Body of pancreas (tissue), 4 donors: ENCODE data around the gene ARF3. TPM values are rescaled to one million over a fixed set of nuclear protein-coding genes. Genes with fewer than 3 reads are reported as not detected.

Source experiments
- ATAC-seq: fragments of 150-250 bp; one replicate; pipeline ENCODE4 v1.9.1; 2016
- DNase-seq, 4 donors: peaks; one replicate each; pipeline ENCODE4 v3.0.0-alpha.2; 2019
- H3K27ac ChIP-seq, 4 donors: fragments of 200-600 bp; sonication (generic); 1 replicate in 3 of 4; 2 replicates in 1 of 4; pipeline versions ENCODE4 v1.5.1 to v1.6.1; 2016 to 2019; ENCODE audit warnings: mild to moderate bottlenecking in 1 of 4, mixed read lengths in 1 of 4, moderate library complexity in 1 of 4
- H3K27me3 ChIP-seq, 2 donors: fragments of 200-600 bp; sonication (generic); one replicate each; pipeline ENCODE4 v1.6.0; 2016; ENCODE audit warnings: mild to moderate bottlenecking in 1 of 2
- H3K36me3 ChIP-seq, 2 donors: fragments of 200-600 bp; sonication (generic); replicated peaks in 1 of 2; 2 replicates each; pipeline ENCODE4 v1.5.1; 2016; ENCODE audit warnings: low read depth in 2 of 2; ENCODE audit not compliant: insufficient read depth in 1 of 2
- H3K4me1 ChIP-seq: fragments of 200-600 bp; sonication (generic); one replicate; pipeline ENCODE4 v1.6.0; 2016
- H3K4me3 ChIP-seq, 2 donors: fragments of 200-600 bp; sonication (generic); 1 replicate in 1 of 2; 2 replicates in 1 of 2; pipeline ENCODE4 v1.5.1; 2016 to 2019
- H3K9me3 ChIP-seq, 3 donors: fragments of 200-600 bp; sonication (generic); 1 replicate in 2 of 3; 2 replicates in 1 of 3; pipeline ENCODE4 v1.5.1; 2016
- POLR2A ChIP-seq, 3 donors: fragments of 450-650 bp; IDR thresholded peaks; one replicate each; pipeline ENCODE4 v1.6.1; 2016; ENCODE audit warnings: antibody characterized with exemption in 3 of 3, mild to moderate bottlenecking in 2 of 3
- WGBS, 2 donors: methylation state at CpG; one replicate each; pipeline ENCODE4 v1.1.5; 2017; 5-methylcytosine and 5-hydroxymethylcytosine counted together
- intact Hi-C: fragments of 100-400 bp; cut with DNase I; formaldehyde crosslinking; loops from one replicate; pipeline ENCODE4 v1.15.1; 2023
- total RNA-seq, 2 donors: library from RNA; depleted of rRNA; stranded (reverse); fragments of >200 nt; gene quantifications; one replicate each; pipeline ENCODE4 v1.1.0, GENCODE V29; 2016
- TF ChIP-seq, protein P1 (sequence below), 7 experiments: fragments of 450-650 bp in 4 of 7; fragments of 200-600 bp in 3 of 7; sonication (generic) in 3 of 7; IDR thresholded peaks; one replicate each; pipeline ENCODE4 v1.5.1; 2016 to 2019; ENCODE audit warnings: antibody characterized with exemption in 7 of 7

Gene ARF3
- total RNA-seq, 2 donors from 2014 or later, result 22.3 to 24.1 TPM

DNA sequence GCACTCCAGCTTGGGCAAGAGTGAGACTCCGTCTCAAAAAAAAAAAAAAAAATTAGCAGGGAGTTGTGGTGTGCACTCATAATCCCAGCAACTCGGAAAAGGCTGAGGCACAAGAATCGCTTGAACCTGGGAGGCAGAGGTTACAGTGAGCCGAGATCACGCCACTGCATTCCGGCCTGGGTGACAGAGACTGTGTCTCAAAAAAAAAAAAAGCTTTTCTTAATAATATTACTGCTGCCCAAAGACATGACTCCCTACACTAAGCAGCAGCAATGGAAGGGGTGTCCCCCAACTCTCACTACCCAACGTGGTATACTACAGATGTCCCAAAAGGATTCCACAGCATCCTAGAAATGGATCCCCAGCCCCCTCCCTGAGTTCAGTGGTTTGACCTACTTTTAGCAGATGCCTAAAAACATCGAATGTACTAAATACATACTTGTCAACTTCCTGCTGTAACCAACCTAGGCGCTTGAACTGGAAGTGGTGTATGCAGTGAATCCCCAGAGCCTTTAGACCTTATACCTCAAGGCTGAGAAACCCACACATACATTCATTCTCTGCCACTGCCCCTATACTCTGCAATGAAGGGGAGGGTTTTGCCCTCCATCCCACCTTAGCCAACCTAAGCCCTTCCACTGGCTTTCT is 23.5 kb downstream of the ARF3 start:
- no peaks in the 10 kb centered on the region for H3K27me3 ChIP-seq
- intact Hi-C loops, result loop anchor here (10.0 kb wide), 1 partner anchor 79 kb away; the partner anchor contains the start of gene DDX23
- no peak for ATAC-seq
- H3K9me3 ChIP-seq, result no peaks in the 10 kb centered on the region
- H3K36me3 ChIP-seq, result peaks cover 0 to 7% of the 10 kb centered on the region in 2 donors
- no peaks in the 10 kb centered on the region for H3K4me1 ChIP-seq
- TF ChIP-seq, protein P1, sequence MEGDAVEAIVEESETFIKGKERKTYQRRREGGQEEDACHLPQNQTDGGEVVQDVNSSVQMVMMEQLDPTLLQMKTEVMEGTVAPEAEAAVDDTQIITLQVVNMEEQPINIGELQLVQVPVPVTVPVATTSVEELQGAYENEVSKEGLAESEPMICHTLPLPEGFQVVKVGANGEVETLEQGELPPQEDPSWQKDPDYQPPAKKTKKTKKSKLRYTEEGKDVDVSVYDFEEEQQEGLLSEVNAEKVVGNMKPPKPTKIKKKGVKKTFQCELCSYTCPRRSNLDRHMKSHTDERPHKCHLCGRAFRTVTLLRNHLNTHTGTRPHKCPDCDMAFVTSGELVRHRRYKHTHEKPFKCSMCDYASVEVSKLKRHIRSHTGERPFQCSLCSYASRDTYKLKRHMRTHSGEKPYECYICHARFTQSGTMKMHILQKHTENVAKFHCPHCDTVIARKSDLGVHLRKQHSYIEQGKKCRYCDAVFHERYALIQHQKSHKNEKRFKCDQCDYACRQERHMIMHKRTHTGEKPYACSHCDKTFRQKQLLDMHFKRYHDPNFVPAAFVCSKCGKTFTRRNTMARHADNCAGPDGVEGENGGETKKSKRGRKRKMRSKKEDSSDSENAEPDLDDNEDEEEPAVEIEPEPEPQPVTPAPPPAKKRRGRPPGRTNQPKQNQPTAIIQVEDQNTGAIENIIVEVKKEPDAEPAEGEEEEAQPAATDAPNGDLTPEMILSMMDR (IDR thresholded peaks at IDR 0.05), result no peak
- TF ChIP-seq POLR2A (IDR thresholded peaks at IDR 0.05), result no peak
- H3K27ac ChIP-seq, result no peak overlapping the region
- no peak for DNase-seq
- no peak overlapping the region for H3K4me3 ChIP-seq
- 80 to 91% methylated on average over 9 of the region's 9 CpGs for WGBS, 2 donors

DNA sequence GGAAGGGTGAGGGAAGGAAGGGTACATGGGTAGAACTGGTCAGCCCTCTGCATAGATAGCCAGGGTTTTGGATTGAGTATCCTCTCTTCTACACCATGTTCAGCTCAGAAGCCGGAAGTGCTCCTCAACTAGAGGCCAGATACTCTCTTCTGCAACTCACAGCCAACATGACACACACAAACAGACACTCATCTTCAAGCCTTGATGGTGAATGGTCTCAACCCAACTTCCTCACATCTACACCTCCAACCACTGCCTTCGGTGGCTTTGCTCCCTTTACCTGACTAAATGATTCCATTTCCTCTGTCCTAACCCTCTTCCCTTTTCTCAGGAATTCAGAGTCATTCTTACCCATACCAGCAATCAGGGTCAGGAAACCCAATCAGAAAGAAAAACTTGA is 24.4 kb downstream of the ARF3 start:
- Histone ChIP-seq H3K36me3 (peaks cover 0 to 7% of the 10 kb centered on the region in 2 donors), H3K9me3 (no peaks in the 10 kb centered on the region), H3K27ac (no peak overlapping the region), H3K4me1 (no peaks in the 10 kb centered on the region), H3K4me3 (no peak overlapping the region), H3K27me3 (no peaks in the 10 kb centered on the region)
- TF ChIP-seq, protein P1 (IDR thresholded peaks at IDR 0.05), result no peak
- TF ChIP-seq POLR2A (IDR thresholded peaks at IDR 0.05), result no peak
- WGBS, 2 donors, result 46 to 90% methylated on average over 2 of the region's 2 CpGs
- intact Hi-C loops, result loop anchor here (10.0 kb wide), 1 partner anchor 78 kb away; the partner anchor contains the start of gene DDX23
- DNase-seq (no peak), ATAC-seq (no peak)

DNA sequence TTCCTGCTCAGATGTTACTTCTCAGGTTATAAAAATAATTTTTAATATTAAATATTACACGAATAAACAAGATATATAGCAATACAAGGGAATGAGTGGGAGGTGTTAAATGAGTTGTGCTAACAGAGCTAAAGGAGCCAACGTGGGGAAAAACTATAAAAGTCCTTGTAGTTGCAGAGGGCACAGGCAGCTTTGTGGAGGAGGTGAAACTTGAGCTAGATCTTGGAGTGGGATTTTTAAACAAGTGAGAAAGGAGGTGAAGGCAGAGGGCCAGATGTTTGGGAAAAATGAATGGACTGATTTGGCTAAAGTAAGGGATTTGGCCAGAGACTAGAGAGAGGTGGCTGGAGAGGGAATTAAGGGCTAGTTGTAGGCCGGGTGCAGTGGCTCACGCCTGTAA is 26.8 kb downstream of the ARF3 start:
- no peak overlapping the region for H3K4me3 ChIP-seq
- intact Hi-C loops, result loop anchor here (10.0 kb wide), 1 partner anchor 76 kb away; the partner anchor contains the start of gene DDX23
- H3K36me3 ChIP-seq, result peaks cover 0 to 7% of the 10 kb centered on the region in 2 donors
- TF ChIP-seq, protein P1 (IDR thresholded peaks at IDR 0.05), result no peak
- TF ChIP-seq POLR2A (IDR thresholded peaks at IDR 0.05), result no peak
- H3K27ac ChIP-seq, result no peak overlapping the region
- 80 to 81% methylated on average over 4 of the region's 4 CpGs for WGBS, 2 donors
- H3K4me1 ChIP-seq, result peaks cover 4% of the 10 kb centered on the region
- H3K9me3 ChIP-seq, result no peaks in the 10 kb centered on the region
- ATAC-seq, result no peak
- no peak for DNase-seq
- no peaks in the 10 kb centered on the region for H3K27me3 ChIP-seq

DNA sequence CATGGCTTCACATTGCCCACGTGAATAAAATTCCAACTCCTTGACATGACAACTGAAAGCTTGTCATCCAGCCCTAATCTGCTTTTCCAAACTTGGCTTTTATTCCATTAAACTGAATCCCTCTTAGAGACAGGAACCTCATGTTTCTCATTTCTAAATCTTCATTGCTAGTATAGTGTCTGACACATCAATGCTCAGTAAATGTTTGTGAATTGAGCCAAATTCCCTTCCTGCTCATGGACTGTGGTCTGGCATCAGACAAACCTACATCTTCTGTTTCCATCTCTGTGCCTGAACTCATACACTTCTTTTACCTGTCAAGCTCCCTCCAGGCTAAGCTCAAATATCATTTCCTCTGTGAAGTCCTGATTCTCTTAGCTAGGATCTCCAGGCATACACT is 27.7 kb downstream of the ARF3 start:
- no peak for DNase-seq
- H3K27me3 ChIP-seq, result no peaks in the 10 kb centered on the region
- H3K4me3 ChIP-seq, result no peak overlapping the region
- ATAC-seq, result no peak
- 92 to 94% methylated on average over 1 of the region's 1 CpG for WGBS, 2 donors
- no peak overlapping the region for H3K27ac ChIP-seq
- TF ChIP-seq POLR2A (IDR thresholded peaks at IDR 0.05), result no peak
- TF ChIP-seq, protein P1 (IDR thresholded peaks at IDR 0.05), result no peak
- H3K4me1 ChIP-seq, result peaks cover 6% of the 10 kb centered on the region
- no peaks in the 10 kb centered on the region for H3K9me3 ChIP-seq
- intact Hi-C loops, result no loop called here
- H3K36me3 ChIP-seq, result peaks cover 0 to 7% of the 10 kb centered on the region in 2 donors

DNA sequence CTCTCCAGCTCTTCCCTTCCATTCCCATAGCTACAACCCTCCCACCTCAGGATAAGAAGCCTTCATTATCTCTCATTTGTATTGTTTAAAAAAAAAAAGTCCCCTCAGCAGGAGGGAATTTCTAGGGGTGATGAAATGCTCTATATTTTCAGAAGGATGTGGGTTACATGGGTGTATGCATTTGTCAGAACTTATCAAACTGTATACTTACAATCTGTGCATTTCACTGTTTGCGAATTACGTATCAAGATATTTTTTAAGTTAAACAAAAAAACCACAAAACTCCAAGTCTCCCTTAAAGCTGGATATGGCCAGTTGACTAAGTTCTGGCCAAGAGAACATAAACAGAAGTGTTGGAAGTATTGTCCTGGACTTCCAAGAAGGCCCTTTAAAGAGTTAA is 30.0 kb downstream of the ARF3 start:
- Histone ChIP-seq H3K27ac (no peak overlapping the region), H3K4me3 (no peak overlapping the region), H3K4me1 (peaks cover 27% of the 10 kb centered on the region), H3K27me3 (no peaks in the 10 kb centered on the region), H3K36me3 (peaks cover 0 to 1% of the 10 kb centered on the region in 2 donors), H3K9me3 (no peaks in the 10 kb centered on the region)
- DNase-seq (no peak), ATAC-seq (no peak)
- 82 to 92% methylated on average over 2 of the region's 2 CpGs for WGBS, 2 donors
- intact Hi-C loops, result no loop called here
- TF ChIP-seq POLR2A (IDR thresholded peaks at IDR 0.05), result no peak
